K562 (cell line): ENCODE results near the gene TIMM17B. TPM values are rescaled to one million over a fixed set of nuclear protein-coding genes. Genes with fewer than 3 reads are reported as not detected.

ENCODE experiments used
- CBX3 ChIP-seq, 2 experiments: IDR thresholded peaks; 1 replicate in 1 of 2; 2 replicates in 1 of 2; pipeline ENCODE4 v1.6.1; 2012; ENCODE audit warnings: inconsistent platforms in 2 of 2, low read length in 2 of 2, borderline replicate concordance in 1 of 2, control low read depth in 1 of 2
- E2F8 ChIP-seq: fragments of 450-650 bp; IDR thresholded peaks from 2 replicates; pipeline ENCODE4 v1.7.1; 2018; ENCODE audit warnings: mild to moderate bottlenecking, low read depth; ENCODE audit not compliant: partially characterized antibody
- ESRRA ChIP-seq: fragments of 450-650 bp; IDR thresholded peaks from 2 replicates; pipeline ENCODE4 v1.6.1; 2014; ENCODE audit warnings: low read depth, mild to moderate bottlenecking, moderate library complexity, borderline replicate concordance
- FOXK2 ChIP-seq, 2 experiments: fragments of 450-650 bp; IDR thresholded peaks in 1 of 2; conservative IDR thresholded peaks in 1 of 2; 2 replicates each; pipeline ENCODE4 v1.6.1; 2016; ENCODE audit warnings: low read depth in 2 of 2, mild to moderate bottlenecking in 1 of 2
- GATA2 ChIP-seq: sonication (generic); formaldehyde crosslinking; IDR thresholded peaks from 2 replicates; pipeline ENCODE4 v1.4.0; 2020; ENCODE audit warnings: mild to moderate bottlenecking, missing genetic modification reagents
- HMG20A ChIP-seq: fragments of 450-650 bp; formaldehyde crosslinking; conservative IDR thresholded peaks from 2 replicates; pipeline ENCODE4 v1.4.0; 2020; ENCODE audit warnings: mild to moderate bottlenecking, mixed read lengths
- HOXB6 ChIP-seq: fragments of 250-450 bp; sonication (Bioruptor Pico); IDR thresholded peaks from 2 replicates; pipeline ENCODE4 v1.5.1; 2022; ENCODE audit warnings: mild to moderate bottlenecking, borderline replicate concordance
- KDM1A ChIP-seq, 2 experiments: fragments of 450-650 bp; IDR thresholded peaks; 2 replicates each; pipeline ENCODE4 v1.6.1; 2016; ENCODE audit warnings: mild to moderate bottlenecking in 2 of 2
- PKNOX1 ChIP-seq: fragments of 450-650 bp; IDR thresholded peaks from 2 replicates; pipeline ENCODE4 v1.6.1; 2016
- SAP30 ChIP-seq: fragments of 200-600 bp; sonication (generic); IDR thresholded peaks from 2 replicates; pipeline ENCODE4 v1.6.1; 2012; ENCODE audit warnings: borderline replicate concordance, low read depth, mild to moderate bottlenecking, moderate library complexity, low read length, control low read depth, inconsistent platforms; ENCODE audit not compliant: insufficient read depth, poor library complexity, severe bottlenecking
- THRB ChIP-seq: fragments of 450-650 bp; formaldehyde crosslinking; conservative IDR thresholded peaks from 2 replicates; pipeline ENCODE4 v1.4.0; 2022; ENCODE audit warnings: mild to moderate bottlenecking, missing genetic modification characterization
- TOE1 ChIP-seq, 2 experiments: fragments of 450-650 bp in 1 of 2; sonication (generic) in 1 of 2; formaldehyde crosslinking in 1 of 2; IDR thresholded peaks; 2 replicates each; pipeline versions ENCODE4 v1.7.1 to v1.8.0; 2016 to 2022; ENCODE audit warnings: borderline replicate concordance in 2 of 2, mild to moderate bottlenecking in 2 of 2, antibody characterized with exemption in 1 of 2, inconsistent platforms in 1 of 2, low read depth in 1 of 2, missing genetic modification reagents in 1 of 2, moderate library complexity in 1 of 2
- ZBTB9 ChIP-seq: fragments of 450-650 bp; formaldehyde crosslinking; IDR thresholded peaks from 2 replicates; pipeline ENCODE4 v1.4.0; 2020; ENCODE audit warnings: mild to moderate bottlenecking, moderate library complexity
- ZKSCAN1 ChIP-seq: fragments of 150-350 bp; IDR thresholded peaks from 2 replicates; pipeline ENCODE4 v1.6.1; 2016; ENCODE audit warnings: low read depth, low read length
- ZNF143 ChIP-seq: sonication (generic); formaldehyde crosslinking; IDR thresholded peaks from 2 replicates; pipeline ENCODE4 v1.9.0; 2022; ENCODE audit warnings: mild to moderate bottlenecking, missing genetic modification reagents
- ZNF354B ChIP-seq: fragments of 250-450 bp; sonication (Bioruptor Pico); IDR thresholded peaks from 2 replicates; pipeline ENCODE4 v1.4.0; 2020
- ZNF57 ChIP-seq: fragments of 450-650 bp; formaldehyde crosslinking; IDR thresholded peaks from 2 replicates; pipeline ENCODE4 v1.4.0; 2020; ENCODE audit warnings: mild to moderate bottlenecking, moderate library complexity
- polyA plus RNA-seq, 8 experiments: library from polyadenylated mRNA; depleted of rRNA in 4 of 8; stranded (reverse) in 5 of 8; unstranded in 3 of 8; fragments of >200 nt; fragmentation: Nextera tagmentation in 2 of 8; fragmentation: Illumina TruSeq in 1 of 8; extraction: Ambion mirVana in 2 of 8; extraction: Trizol in 1 of 8; gene quantifications; 2 replicates each; pipeline versions ENCODE4 v1.2.1 to v1.2.3, GENCODE V29; 2011 to 2014; ENCODE audit warnings: inconsistent platforms in 1 of 8, missing spikeins in 1 of 8
- total RNA-seq, 7 experiments: library from RNA; depleted of rRNA in 6 of 7; stranded (reverse); fragments of >200 nt in 6 of 7; fragmentation: Illumina TruSeq in 2 of 7; extraction: Trizol in 2 of 7; gene quantifications; 2 replicates each; pipeline versions ENCODE4 v1.2.1 to v1.2.3, GENCODE V29; 2011 to 2021; ENCODE audit warnings: low replicate concordance in 1 of 7
- TF ChIP-seq, protein P1 (sequence below), 2 experiments: fragments of 250-450 bp in 1 of 2; fragments of 450-650 bp in 1 of 2; sonication (Bioruptor Pico) in 1 of 2; IDR thresholded peaks; 2 replicates each; pipeline versions ENCODE4 v1.6.1 to v1.8.0; 2016 to 2021; ENCODE audit warnings: mild to moderate bottlenecking in 2 of 2, moderate library complexity in 2 of 2, missing compliant biosample characterization in 1 of 2, missing genetic modification characterization in 1 of 2

The TIMM17B gene
- total and polyA plus RNA-seq, 9 of the 15 experiments (the other 6 are each of a cell fraction or from before 2014, with no cell fraction given), result 9.9 to 184 (median 115) TPM

- TF ChIP-seq ZBTB9 (peak; percentile 77; the same call in 1 of the 2 replicates), FOXK2 (conservative IDR thresholded peaks at IDR 0.05 in 1 of 2, IDR thresholded peaks at IDR 0.05 in 1 of 2; ENCODE audit: low read depth in 2 of 2) (0 out of 4 replicates have a peak, but pooled peaks have one; percentile 27 to 56), GATA2 (CRISPR knock-in tag) (peak; percentile 58), HMG20A (CRISPR knock-in tag) (no peak), HOXB6 (CRISPR knock-in tag) (peak; percentile 55; the same call in 1 of the 2 replicates), E2F8 (peak; percentile 91), TOE1 (IDR thresholded peaks at IDR 0.05; ENCODE audit: borderline replicate concordance) (0 out of 2 replicates have a peak, but pooled peaks have one; percentile 29), TOE1 (CRISPR knock-in tag; IDR thresholded peaks at IDR 0.05; ENCODE audit: borderline replicate concordance, low read depth) (no peak), SAP30 (peak; percentile 92), CBX3 (IDR thresholded peaks at IDR 0.05; ENCODE audit: borderline replicate concordance in 1 of 2, low read length in 2 of 2) (no peak), ZKSCAN1 (0 out of 2 replicates have a peak, but pooled peaks have one; percentile 5), ZNF143 (no peak), KDM1A (IDR thresholded peaks at IDR 0.05) (no peak), ZNF57 (CRISPR knock-in tag) (peak; percentile 78; the same call in 1 of the 2 replicates), PKNOX1 (peak; percentile 74), ESRRA (0 out of 2 replicates have a peak, but pooled peaks have one; percentile 61), THRB (CRISPR knock-in tag) (no peak), ZNF354B (CRISPR knock-in tag) (no peak)
- TF ChIP-seq, protein P1, sequence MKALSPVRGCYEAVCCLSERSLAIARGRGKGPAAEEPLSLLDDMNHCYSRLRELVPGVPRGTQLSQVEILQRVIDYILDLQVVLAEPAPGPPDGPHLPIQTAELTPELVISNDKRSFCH (CRISPR knock-in tag; IDR thresholded peaks at IDR 0.05), result no peak
- TF ChIP-seq, protein P1 (tag; IDR thresholded peaks at IDR 0.05), result peak; percentile 24; the same call in 1 of the 2 replicates
These were observed 14.0 kb upstream of the TIMM17B start, which contains the start of gene SLC35A2 (continued) for GRCh38 chrX:48911412-48912182.
